Lung (tissue), 12 donors: ENCODE results near the gene SLC43A3. TPM values are rescaled to one million over a fixed set of nuclear protein-coding genes. Genes with fewer than 3 reads are reported as not detected.

Source experiments
- ATAC-seq: fragments of 200-7000 bp; cut with Tn5 transposase; one replicate; pipeline ENCODE4 v1.9.1; 2020; ENCODE audit warnings: moderate number of reproducible peaks; ENCODE audit not compliant: insufficient read depth, low FRiP score
- DNase-seq, 3 donors: peaks; one replicate each; pipeline ENCODE4 v3.0.0-alpha.2; 2013 to 2017
- H3K27ac ChIP-seq, 2 donors: one replicate each; pipeline ENCODE4 v1.5.1; 2013; ENCODE audit warnings: mild to moderate bottlenecking in 2 of 2, moderate library complexity in 2 of 2, control low read depth in 1 of 2, inconsistent platforms in 1 of 2, low read depth in 1 of 2, low read length in 1 of 2
- H3K27me3 ChIP-seq, 3 donors: one replicate each; pipeline ENCODE4 v1.5.1; 2013; ENCODE audit warnings: low read length in 2 of 3; ENCODE audit not compliant: control insufficient read depth in 3 of 3, insufficient read depth in 3 of 3
- H3K36me3 ChIP-seq, 4 donors: one replicate each; pipeline ENCODE4 v1.5.1; 2013; ENCODE audit warnings: low read length in 4 of 4, mild to moderate bottlenecking in 1 of 4, moderate library complexity in 1 of 4; ENCODE audit not compliant: control insufficient read depth in 4 of 4, insufficient read depth in 4 of 4
- H3K4me1 ChIP-seq, 5 donors: one replicate each; pipeline ENCODE4 v1.5.1; 2013; ENCODE audit warnings: low read length in 5 of 5, mild to moderate bottlenecking in 2 of 5, moderate library complexity in 1 of 5; ENCODE audit not compliant: control insufficient read depth in 5 of 5, insufficient read depth in 5 of 5
- H3K4me3 ChIP-seq: one replicate; pipeline ENCODE4 v1.5.1; 2013; ENCODE audit warnings: mild to moderate bottlenecking, control low read depth, moderate library complexity
- H3K9ac ChIP-seq, 2 donors: one replicate each; pipeline ENCODE4 v1.5.1; 2013; ENCODE audit warnings: low read length in 2 of 2, control low read depth in 1 of 2; ENCODE audit not compliant: insufficient read depth in 1 of 2
- H3K9me3 ChIP-seq, 4 donors: one replicate each; pipeline ENCODE4 v1.5.1; 2013; ENCODE audit warnings: low read length in 3 of 4, mild to moderate bottlenecking in 1 of 4, moderate library complexity in 1 of 4; ENCODE audit not compliant: control insufficient read depth in 4 of 4, insufficient read depth in 3 of 4
- WGBS, 2 donors: extraction: QIAGEN DNeasy Blood & Tissue Kit; methylation state at CpG; one replicate each; pipeline ENCODE4 v1.1.7; 2013; 5-methylcytosine and 5-hydroxymethylcytosine counted together
- polyA plus RNA-seq, 2 donors: library from polyadenylated mRNA; stranded (reverse); fragments of 200-250 nt; gene quantifications; one replicate each; pipeline ENCODE4 v1.2.1, GENCODE V29; 2013
- total RNA-seq, 2 donors: library from RNA; depleted of rRNA in 1 of 2; stranded (reverse); fragments of >200 nt in 1 of 2; gene quantifications; one replicate each; pipeline ENCODE4 v1.2.1, GENCODE V29; 2014 to 2021
- TF ChIP-seq, protein P1 (sequence below): IDR thresholded peaks from 2 replicates; pipeline ENCODE4 v1.5.1; 2012; ENCODE audit warnings: mild to moderate bottlenecking; ENCODE audit errors: control extremely low read depth, extremely low read depth
- donor health status: control.
- donor health status: control.
- donor health status: Bipolar disorder and iron deficiency.
- donor health status: healthy.
- donor health status: DM: yes; HTN: yes; CAD: no.

SLC43A3 gene
- total and polyA plus RNA-seq, 4 donors: 23.3 to 155 (median 105) TPM

DNA sequence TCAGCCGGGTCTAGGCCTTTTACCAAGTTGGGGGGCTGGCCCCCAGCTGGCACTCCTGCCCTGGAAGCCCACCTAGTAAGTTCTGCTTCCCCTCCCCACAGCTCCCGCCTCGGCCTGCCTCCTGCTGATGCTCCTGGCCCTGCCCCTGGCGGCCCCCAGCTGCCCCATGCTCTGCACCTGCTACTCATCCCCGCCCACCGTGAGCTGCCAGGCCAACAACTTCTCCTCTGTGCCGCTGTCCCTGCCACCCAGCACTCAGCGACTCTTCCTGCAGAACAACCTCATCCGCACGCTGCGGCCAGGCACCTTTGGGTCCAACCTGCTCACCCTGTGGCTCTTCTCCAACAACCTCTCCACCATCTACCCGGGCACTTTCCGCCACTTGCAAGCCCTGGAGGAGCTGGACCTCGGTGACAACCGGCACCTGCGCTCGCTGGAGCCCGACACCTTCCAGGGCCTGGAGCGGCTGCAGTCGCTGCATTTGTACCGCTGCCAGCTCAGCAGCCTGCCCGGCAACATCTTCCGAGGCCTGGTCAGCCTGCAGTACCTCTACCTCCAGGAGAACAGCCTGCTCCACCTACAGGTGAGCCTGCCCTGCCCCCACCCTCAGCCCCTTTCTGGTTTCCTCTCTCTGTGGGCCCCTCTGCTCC lies 40.7 kb upstream of the SLC43A3 start:
- DNase-seq: no peak
- WGBS, 2 donors: 76 to 81% methylated on average over 23 of the region's 23 CpGs
- H3K27ac ChIP-seq: no peak overlapping the region

DNA sequence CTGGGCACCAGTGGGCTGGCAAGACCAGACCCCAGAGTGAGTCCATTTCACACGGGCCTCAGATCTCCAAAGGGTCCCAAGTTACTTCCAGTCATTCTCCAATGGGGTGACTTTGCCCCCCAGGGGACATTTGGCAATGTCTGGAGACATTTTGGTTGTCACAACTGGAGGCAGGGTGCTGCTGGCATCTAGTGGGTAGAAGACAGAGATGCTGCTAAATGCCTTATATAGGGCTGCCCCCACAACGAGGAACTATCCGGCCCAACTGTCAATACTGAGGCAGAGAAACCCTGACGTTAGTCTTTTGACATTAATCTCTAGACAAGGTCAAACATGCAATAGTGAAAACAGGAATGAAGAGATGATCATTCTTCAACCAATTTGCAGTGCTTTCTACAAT lies 39.8 kb upstream of the SLC43A3 start:
- H3K4me3 ChIP-seq: no peak overlapping the region
- TF ChIP-seq, protein P1, sequence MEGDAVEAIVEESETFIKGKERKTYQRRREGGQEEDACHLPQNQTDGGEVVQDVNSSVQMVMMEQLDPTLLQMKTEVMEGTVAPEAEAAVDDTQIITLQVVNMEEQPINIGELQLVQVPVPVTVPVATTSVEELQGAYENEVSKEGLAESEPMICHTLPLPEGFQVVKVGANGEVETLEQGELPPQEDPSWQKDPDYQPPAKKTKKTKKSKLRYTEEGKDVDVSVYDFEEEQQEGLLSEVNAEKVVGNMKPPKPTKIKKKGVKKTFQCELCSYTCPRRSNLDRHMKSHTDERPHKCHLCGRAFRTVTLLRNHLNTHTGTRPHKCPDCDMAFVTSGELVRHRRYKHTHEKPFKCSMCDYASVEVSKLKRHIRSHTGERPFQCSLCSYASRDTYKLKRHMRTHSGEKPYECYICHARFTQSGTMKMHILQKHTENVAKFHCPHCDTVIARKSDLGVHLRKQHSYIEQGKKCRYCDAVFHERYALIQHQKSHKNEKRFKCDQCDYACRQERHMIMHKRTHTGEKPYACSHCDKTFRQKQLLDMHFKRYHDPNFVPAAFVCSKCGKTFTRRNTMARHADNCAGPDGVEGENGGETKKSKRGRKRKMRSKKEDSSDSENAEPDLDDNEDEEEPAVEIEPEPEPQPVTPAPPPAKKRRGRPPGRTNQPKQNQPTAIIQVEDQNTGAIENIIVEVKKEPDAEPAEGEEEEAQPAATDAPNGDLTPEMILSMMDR: no peak
- H3K9me3 ChIP-seq: no peaks in the 10 kb centered on the region
- ATAC-seq: no peak
- H3K9ac ChIP-seq: no peak overlapping the region
- peaks cover 0 to 33% (median 0%) of the 10 kb centered on the region in 3 donors for H3K27me3 ChIP-seq
- peaks cover 0 to 9% (median 0%) of the 10 kb centered on the region in 5 donors for H3K4me1 ChIP-seq
- no peak for DNase-seq
- WGBS, 2 donors: 43 to 52% methylated on average over 4 of the region's 4 CpGs
- H3K27ac ChIP-seq: no peak overlapping the region
- H3K36me3 ChIP-seq: no peaks in the 10 kb centered on the region

More for the DNA sequence above, 40.7 kb upstream of the SLC43A3 start:
- H3K9ac ChIP-seq: no peak overlapping the region
- no peak overlapping the region for H3K4me3 ChIP-seq
- no peaks in the 10 kb centered on the region for H3K9me3 ChIP-seq
- TF ChIP-seq, protein P1: no peak
- H3K36me3 ChIP-seq: no peaks in the 10 kb centered on the region
- peaks cover 0 to 9% (median 0%) of the 10 kb centered on the region in 5 donors for H3K4me1 ChIP-seq
- ATAC-seq: no peak
- peaks cover 0 to 24% (median 0%) of the 10 kb centered on the region in 3 donors for H3K27me3 ChIP-seq

DNA sequence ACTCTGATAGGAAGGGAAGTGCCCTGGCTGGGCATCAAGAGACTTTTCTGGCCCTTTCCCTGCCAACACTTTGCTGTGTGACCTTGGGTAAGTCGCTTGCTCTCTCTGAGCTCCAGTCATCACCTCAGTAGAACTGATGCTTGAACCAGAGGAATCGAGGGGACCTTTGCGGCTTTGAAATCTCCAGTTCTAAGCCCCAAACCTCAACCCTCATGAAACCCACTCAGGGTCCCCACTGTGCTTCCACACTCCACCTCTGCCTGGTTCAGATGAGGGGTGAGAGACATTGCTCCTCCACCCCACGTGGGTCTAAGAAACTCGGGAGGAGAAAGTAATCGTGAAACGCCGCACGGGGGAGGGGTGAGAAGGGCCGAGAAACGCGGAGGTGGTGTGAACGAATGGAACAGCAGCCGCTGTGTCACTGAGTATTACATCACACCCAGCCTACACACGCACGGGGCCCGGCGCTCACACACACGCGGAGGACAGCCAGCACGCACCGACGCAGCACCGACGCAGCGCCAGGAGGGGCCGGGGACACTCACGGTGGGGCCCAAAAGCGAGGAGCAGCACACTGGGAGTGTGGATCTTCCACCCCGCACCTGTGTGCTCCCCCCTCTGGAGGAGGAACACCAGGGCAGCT lies 37.7 kb upstream of the SLC43A3 start:
- H3K27ac ChIP-seq: no peak overlapping the region
- no peak overlapping the region for H3K4me3 ChIP-seq
- WGBS, 2 donors: 65 to 66% methylated on average over 30 of the region's 30 CpGs
- peaks cover 0 to 16% (median 4%) of the 10 kb centered on the region in 5 donors for H3K4me1 ChIP-seq
- no peak overlapping the region for H3K9ac ChIP-seq
- no peaks in the 10 kb centered on the region for H3K9me3 ChIP-seq
- TF ChIP-seq, protein P1: no peak
- peaks cover 0 to 48% (median 4%) of the 10 kb centered on the region in 3 donors for H3K27me3 ChIP-seq
- no peak for ATAC-seq
- DNase-seq: no peak
- H3K36me3 ChIP-seq: no peaks in the 10 kb centered on the region
